Measurements from ENCODE around the gene AIFM3.

DNA sequence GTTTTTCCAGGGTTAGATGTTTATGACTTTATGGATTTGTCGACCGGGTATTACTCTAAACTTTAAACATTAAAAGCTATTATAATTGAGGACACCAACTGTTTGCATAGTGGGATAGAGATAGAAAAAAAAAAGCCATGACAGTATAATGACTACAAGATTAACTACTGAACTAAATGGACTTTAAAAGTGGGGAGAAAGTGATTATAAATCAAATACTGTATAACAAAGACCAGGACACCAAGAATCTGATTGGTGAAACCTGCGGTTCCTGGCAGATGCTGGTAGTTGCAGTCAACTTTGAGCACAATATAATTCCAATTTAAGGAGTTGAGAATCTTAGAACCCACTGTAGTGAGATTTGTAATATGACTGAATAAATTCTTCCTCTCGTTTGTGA lies 47.3 kb upstream of the AIFM3 start:
- TF ChIP-seq SOX15 (CRISPR knock-in tag; IDR thresholded peaks at IDR 0.05) (no peak), FOXJ3 (CRISPR knock-in tag; IDR thresholded peaks at IDR 0.05; ENCODE audit: borderline replicate concordance) (no peak)

Measured in WTC11 (cell line).